Measurements from ENCODE around the gene CNTNAP2. TPM values are rescaled to one million over a fixed set of nuclear protein-coding genes. Genes with fewer than 3 reads are reported as not detected.

CNTNAP2 gene
- total and polyA plus RNA-seq, 2 of the 8 experiments (the other 6 are each of a cell fraction or from before 2014, with no cell fraction given) = 27.9 to 71.0 TPM

- no peak for TF ChIP-seq CBX8 (IDR thresholded peaks at IDR 0.05; ENCODE audit: borderline replicate concordance, low read depth, low read length)
Observed at GRCh38 chr7:146494952-146495596, 378.5 kb downstream of the CNTNAP2 start (continued).
